SJSA1 (cell line): ENCODE results near the gene NRARP. TPM values are rescaled to one million over a fixed set of nuclear protein-coding genes. Genes with fewer than 3 reads are reported as not detected.

Experiments
- DNase-seq, 2 experiments: peaks; one replicate each; pipeline ENCODE4 v3.0.0-alpha.2; 2015 to 2020; ENCODE audit warnings: low spot score in 2 of 2, low read depth in 1 of 2
- H3K27ac ChIP-seq: fragments of 250-450 bp; sonication (Bioruptor Pico); 2 replicates; pipeline ENCODE4 v1.5.1; 2020; ENCODE audit warnings: mild to moderate bottlenecking, moderate library complexity
- H3K27me3 ChIP-seq: fragments of 250-450 bp; sonication (Bioruptor Pico); replicated peaks from 2 replicates; pipeline ENCODE4 v1.5.1; 2020; ENCODE audit warnings: mild to moderate bottlenecking, moderate library complexity
- H3K36me3 ChIP-seq: fragments of 250-450 bp; sonication (Bioruptor Pico); 2 replicates; pipeline ENCODE4 v1.5.1; 2020; ENCODE audit warnings: mild to moderate bottlenecking
- H3K4me1 ChIP-seq: fragments of 250-450 bp; sonication (Bioruptor Pico); replicated peaks from 2 replicates; pipeline ENCODE4 v1.6.1; 2021; ENCODE audit warnings: mild to moderate bottlenecking
- H3K4me3 ChIP-seq: fragments of 250-450 bp; sonication (Bioruptor Pico); 2 replicates; pipeline ENCODE4 v1.5.1; 2020; ENCODE audit warnings: mild to moderate bottlenecking
- H3K9me3 ChIP-seq: fragments of 250-450 bp; sonication (Bioruptor Pico); replicated peaks from 2 replicates; pipeline ENCODE4 v1.5.1; 2020; ENCODE audit warnings: mild to moderate bottlenecking
- total RNA-seq: library from RNA; depleted of rRNA; stranded (reverse); fragments of >200 nt; shearing (Covaris generic); gene quantifications from 2 replicates; pipeline ENCODE4 v1.2.3, GENCODE V29; 2014

Gene NRARP
- total RNA-seq, 1 experiment from 2014 or later, result 0.97 TPM

DNA sequence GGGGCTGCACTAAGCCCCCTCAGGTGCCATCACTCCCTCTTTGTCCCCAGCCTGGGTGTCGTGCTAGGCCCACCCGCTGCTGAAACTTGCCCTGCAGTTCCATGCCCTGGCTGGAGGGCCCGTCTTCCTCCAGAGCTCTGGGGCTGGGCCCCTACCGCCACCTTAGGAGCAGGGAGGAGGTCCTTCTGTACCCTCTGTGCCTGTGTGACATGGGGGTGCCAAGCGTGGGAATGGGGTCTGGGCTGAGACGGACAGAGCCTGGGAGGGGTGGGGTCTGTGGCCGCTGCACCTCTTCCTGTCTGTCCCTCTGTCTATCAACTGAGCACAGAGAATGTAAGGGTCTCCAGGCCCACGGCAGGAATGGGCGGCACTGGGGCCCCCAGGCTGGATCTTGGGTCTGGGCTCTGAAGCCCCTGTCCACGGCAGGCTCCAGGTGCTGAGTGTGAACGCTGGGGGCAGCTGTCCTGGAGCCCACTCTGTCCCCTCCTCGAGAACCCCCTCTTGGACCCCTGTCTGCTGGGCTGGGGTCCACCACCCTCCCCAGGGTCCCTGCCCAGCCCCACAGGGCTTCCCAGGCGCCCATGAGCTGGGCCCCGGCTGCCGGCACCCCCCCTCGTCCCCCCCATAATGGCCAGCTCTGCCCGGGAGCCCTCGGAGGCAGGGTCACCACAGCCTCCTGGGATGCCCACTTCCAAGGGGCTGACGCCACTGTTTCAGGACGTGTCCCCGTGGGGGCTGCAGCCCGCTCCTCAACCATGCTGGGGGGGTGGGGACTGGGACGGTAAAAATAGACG lies 15.8 kb upstream of the NRARP start:
- Histone ChIP-seq H3K27me3 (no peaks in the 10 kb centered on the region), H3K4me1 (peaks cover 7% of the 10 kb centered on the region), H3K27ac (no peak overlapping the region), H3K4me3 (no peak overlapping the region), H3K36me3 (no peaks in the 10 kb centered on the region), H3K9me3 (no peaks in the 10 kb centered on the region)
- no peak for DNase-seq

GRCh38 chr9:137317021-137317717 lies 15.1 kb upstream of the NRARP start:
- no peak overlapping the region for H3K4me3 ChIP-seq
- H3K9me3 ChIP-seq, result no peaks in the 10 kb centered on the region
- no peak overlapping the region for H3K27ac ChIP-seq
- H3K36me3 ChIP-seq, result no peaks in the 10 kb centered on the region
- peaks cover 7% of the 10 kb centered on the region for H3K4me1 ChIP-seq
- DNase-seq, result no peak
- no peaks in the 10 kb centered on the region for H3K27me3 ChIP-seq

- peak overlapping the region; percentile 58 for H3K27ac ChIP-seq
- peak overlapping the region; percentile 18 for H3K4me3 ChIP-seq
- peaks cover 7% of the 10 kb centered on the region for H3K4me1 ChIP-seq
- H3K9me3 ChIP-seq, result no peaks in the 10 kb centered on the region
- DNase-seq, result peak; percentile 23 to 46
- H3K36me3 ChIP-seq, result no peaks in the 10 kb centered on the region
- no peaks in the 10 kb centered on the region for H3K27me3 ChIP-seq
Observed at GRCh38 chr9:137316012-137316981, 14.2 kb upstream of the NRARP start.

DNA sequence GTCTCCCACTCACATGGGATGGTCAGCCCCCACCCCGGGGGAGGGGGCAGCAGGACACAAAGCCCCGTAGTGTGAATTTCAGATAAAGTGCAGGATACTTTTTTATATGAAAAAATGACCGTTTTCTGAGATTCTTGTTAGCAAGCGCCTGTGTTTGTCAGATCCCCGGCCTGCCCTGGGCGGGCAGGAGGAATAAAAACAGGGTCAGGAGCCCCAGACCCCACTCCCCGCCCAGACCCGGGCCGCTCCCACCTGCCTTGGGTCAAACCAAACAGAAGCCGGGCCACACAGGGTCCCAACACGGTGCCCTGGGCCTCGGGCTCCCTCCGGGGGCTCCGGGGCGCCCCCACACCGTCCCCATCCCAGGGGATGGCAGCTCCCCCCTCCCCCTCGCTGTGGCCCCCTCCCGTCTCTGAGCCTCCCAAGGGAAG lies 13.5 kb upstream of the NRARP start:
- H3K36me3 ChIP-seq, result no peaks in the 10 kb centered on the region
- H3K4me3 ChIP-seq, result no peak overlapping the region
- no peaks in the 10 kb centered on the region for H3K27me3 ChIP-seq
- peaks cover 7% of the 10 kb centered on the region for H3K4me1 ChIP-seq
- no peak for DNase-seq
- H3K9me3 ChIP-seq, result no peaks in the 10 kb centered on the region
- H3K27ac ChIP-seq, result no peak overlapping the region

DNA sequence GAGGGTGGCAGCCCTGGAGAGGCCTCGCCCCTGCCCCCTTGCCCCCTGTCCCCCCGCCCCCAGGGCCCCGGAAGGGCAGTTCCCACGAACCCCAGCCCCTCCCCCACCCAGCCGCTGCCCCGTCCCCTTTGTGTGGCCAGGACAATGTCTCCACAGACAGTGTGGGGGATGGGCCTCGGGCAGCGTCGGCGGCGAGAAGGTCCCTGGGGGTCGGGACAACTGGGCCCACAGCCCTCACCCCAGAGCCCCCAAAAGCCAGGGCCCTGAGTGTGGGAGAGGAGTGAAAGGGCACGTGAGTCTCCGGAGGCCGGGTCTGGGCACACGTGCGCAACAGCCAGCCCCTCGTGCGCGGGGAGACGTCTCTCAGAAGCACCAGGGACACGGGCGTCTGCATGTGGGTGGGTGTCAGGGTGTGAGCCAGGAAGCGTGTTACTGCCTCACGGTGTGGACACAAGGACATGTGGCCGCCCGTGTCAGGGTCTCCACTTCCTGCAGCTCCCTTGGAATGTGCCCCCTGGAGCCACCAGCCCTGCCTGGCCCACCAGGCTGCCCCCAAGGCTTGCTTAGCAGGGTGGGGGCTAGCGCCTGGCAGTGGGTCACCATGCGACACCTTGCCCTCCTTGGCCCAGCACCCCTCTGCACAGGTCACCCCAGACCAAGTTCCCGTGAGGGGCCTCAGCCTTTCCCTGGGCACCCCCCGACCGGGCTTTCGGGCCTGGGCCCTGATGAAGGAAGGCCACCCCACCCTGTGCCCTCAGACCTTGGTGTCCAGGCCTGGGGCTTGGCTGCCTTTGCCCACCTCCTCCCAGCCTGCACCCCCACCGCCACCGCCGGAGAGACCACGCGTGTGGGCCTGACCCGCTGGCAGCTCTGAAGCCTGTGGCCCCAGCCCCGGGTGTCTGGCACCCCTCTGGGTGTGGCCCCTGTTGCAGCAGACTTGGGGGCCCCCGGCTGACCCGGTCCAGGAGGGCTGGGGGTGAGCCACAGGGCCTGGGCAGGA lies 12.8 kb upstream of the NRARP start:
- Histone ChIP-seq H3K4me3 (no peak overlapping the region), H3K4me1 (peaks cover 7% of the 10 kb centered on the region), H3K36me3 (no peaks in the 10 kb centered on the region), H3K9me3 (no peaks in the 10 kb centered on the region), H3K27me3 (no peaks in the 10 kb centered on the region), H3K27ac (no peak overlapping the region)
- peak in 1 of 2 experiments; percentile 43 for DNase-seq

- H3K4me1 ChIP-seq, result peaks cover 7% of the 10 kb centered on the region
- no peaks in the 10 kb centered on the region for H3K9me3 ChIP-seq
- DNase-seq, result no peak
- H3K4me3 ChIP-seq, result no peak overlapping the region
- no peaks in the 10 kb centered on the region for H3K27me3 ChIP-seq
- H3K36me3 ChIP-seq, result no peaks in the 10 kb centered on the region
- H3K27ac ChIP-seq, result no peak overlapping the region
Observed at GRCh38 chr9:137313956-137314560, 12.0 kb upstream of the NRARP start.

GRCh38 chr9:137313326-137313936 lies 11.4 kb upstream of the NRARP start:
- no peak overlapping the region for H3K4me3 ChIP-seq
- DNase-seq, result no peak
- H3K9me3 ChIP-seq, result no peaks in the 10 kb centered on the region
- H3K36me3 ChIP-seq, result no peaks in the 10 kb centered on the region
- no peak overlapping the region for H3K27ac ChIP-seq
- peaks cover 7% of the 10 kb centered on the region for H3K4me1 ChIP-seq
- H3K27me3 ChIP-seq, result no peaks in the 10 kb centered on the region

GRCh38 chr9:137312852-137313325 lies 10.8 kb upstream of the NRARP start:
- Histone ChIP-seq H3K4me1 (peaks cover 7% of the 10 kb centered on the region), H3K4me3 (no peak overlapping the region), H3K36me3 (no peaks in the 10 kb centered on the region), H3K27ac (no peak overlapping the region), H3K27me3 (no peaks in the 10 kb centered on the region), H3K9me3 (no peaks in the 10 kb centered on the region)
- DNase-seq, result no peak

- Histone ChIP-seq H3K9me3 (no peaks in the 10 kb centered on the region), H3K4me1 (peaks cover 7% of the 10 kb centered on the region), H3K4me3 (no peak overlapping the region), H3K27ac (no peak overlapping the region), H3K27me3 (peaks cover 4% of the 10 kb centered on the region; the same call in 1 of the 2 replicates), H3K36me3 (no peaks in the 10 kb centered on the region)
- no peak for DNase-seq
Observed at GRCh38 chr9:137311986-137312851, 10.1 kb upstream of the NRARP start.

DNA sequence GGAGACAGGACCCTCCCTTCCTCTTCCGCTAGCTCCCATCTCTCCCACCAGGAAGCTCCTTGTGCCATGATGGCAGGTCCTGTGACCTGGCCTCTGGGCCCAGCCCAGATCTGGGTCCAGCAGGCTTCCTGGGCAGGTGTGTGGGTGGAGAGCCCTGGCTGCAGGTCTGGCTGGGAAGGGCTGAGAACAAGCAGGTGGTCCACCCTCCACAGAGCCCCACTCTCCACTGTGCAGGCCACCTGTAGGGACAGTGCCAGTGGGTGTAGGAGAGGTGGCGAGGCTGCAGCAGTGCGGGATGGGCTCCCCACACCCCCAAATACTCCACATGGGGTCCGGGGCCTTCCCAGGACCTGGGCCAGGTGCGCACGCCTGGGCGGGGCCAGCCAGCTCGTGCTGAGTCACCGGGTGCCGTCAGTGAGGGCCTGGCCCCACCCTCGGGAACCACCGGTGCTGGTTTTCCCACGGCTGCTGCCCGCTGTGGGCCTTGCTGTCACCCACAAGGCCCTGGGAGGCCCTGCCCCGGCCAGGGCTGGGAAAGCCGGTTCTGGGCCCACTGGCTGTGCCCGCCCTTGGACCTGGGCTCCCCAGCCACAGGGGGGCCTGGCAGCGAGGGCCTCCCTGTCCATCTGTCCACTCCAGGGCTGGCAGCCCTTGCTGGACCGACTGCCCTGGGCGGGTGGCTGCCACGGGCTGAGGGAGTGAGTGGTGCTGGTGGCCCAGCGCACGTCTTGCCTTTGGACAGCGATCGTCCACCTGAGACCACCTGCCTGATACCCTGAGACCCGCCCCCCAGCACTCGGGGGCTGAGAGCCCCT lies 9.3 kb upstream of the NRARP start:
- no peak overlapping the region for H3K4me3 ChIP-seq
- H3K36me3 ChIP-seq, result no peaks in the 10 kb centered on the region
- peaks cover 5% of the 10 kb centered on the region; the same call in 1 of the 2 replicates for H3K27me3 ChIP-seq
- peak in 1 of 2 experiments; percentile 41 for DNase-seq
- H3K9me3 ChIP-seq, result no peaks in the 10 kb centered on the region
- peaks cover 4% of the 10 kb centered on the region for H3K4me1 ChIP-seq
- H3K27ac ChIP-seq, result no peak overlapping the region
